Prostate gland (tissue), 2 donors: ENCODE data around the gene TBC1D22A.

ENCODE experiments used
- POLR2A ChIP-seq: fragments of 450-650 bp; IDR thresholded peaks from one replicate; pipeline ENCODE4 v1.6.1; 2016; ENCODE audit warnings: antibody characterized with exemption, mild to moderate bottlenecking
- POLR2AphosphoS5 ChIP-seq: sonication (generic); formaldehyde crosslinking; IDR thresholded peaks from one replicate; pipeline ENCODE4 v1.6.1; 2017; ENCODE audit warnings: antibody characterized with exemption
- TF ChIP-seq, protein P1 (sequence below), 4 experiments: fragments of 200-600 bp in 2 of 4; fragments of 450-650 bp in 2 of 4; sonication (generic) in 2 of 4; IDR thresholded peaks; 1 replicate in 3 of 4; 2 replicates in 1 of 4; pipeline ENCODE4 v1.5.1; 2016 to 2019; ENCODE audit warnings: antibody characterized with exemption in 4 of 4, mild to moderate bottlenecking in 2 of 4, moderate library complexity in 2 of 4

- TF ChIP-seq, protein P1, sequence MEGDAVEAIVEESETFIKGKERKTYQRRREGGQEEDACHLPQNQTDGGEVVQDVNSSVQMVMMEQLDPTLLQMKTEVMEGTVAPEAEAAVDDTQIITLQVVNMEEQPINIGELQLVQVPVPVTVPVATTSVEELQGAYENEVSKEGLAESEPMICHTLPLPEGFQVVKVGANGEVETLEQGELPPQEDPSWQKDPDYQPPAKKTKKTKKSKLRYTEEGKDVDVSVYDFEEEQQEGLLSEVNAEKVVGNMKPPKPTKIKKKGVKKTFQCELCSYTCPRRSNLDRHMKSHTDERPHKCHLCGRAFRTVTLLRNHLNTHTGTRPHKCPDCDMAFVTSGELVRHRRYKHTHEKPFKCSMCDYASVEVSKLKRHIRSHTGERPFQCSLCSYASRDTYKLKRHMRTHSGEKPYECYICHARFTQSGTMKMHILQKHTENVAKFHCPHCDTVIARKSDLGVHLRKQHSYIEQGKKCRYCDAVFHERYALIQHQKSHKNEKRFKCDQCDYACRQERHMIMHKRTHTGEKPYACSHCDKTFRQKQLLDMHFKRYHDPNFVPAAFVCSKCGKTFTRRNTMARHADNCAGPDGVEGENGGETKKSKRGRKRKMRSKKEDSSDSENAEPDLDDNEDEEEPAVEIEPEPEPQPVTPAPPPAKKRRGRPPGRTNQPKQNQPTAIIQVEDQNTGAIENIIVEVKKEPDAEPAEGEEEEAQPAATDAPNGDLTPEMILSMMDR (IDR thresholded peaks at IDR 0.05), result no peak
- TF ChIP-seq POLR2A, result no peak
- no peak for TF ChIP-seq POLR2AphosphoS5
These were observed 327.5 kb downstream of the TBC1D22A start for GRCh38 chr22:47089796-47090460.
